ENCODE measurements around the gene FEZF1.
"Not testable (repeated sequence)": the region's sequence is repeated elsewhere in the genome, so short reads cannot be mapped to it uniquely, and the experiment has no call there.

FEZF1 gene

DNA sequence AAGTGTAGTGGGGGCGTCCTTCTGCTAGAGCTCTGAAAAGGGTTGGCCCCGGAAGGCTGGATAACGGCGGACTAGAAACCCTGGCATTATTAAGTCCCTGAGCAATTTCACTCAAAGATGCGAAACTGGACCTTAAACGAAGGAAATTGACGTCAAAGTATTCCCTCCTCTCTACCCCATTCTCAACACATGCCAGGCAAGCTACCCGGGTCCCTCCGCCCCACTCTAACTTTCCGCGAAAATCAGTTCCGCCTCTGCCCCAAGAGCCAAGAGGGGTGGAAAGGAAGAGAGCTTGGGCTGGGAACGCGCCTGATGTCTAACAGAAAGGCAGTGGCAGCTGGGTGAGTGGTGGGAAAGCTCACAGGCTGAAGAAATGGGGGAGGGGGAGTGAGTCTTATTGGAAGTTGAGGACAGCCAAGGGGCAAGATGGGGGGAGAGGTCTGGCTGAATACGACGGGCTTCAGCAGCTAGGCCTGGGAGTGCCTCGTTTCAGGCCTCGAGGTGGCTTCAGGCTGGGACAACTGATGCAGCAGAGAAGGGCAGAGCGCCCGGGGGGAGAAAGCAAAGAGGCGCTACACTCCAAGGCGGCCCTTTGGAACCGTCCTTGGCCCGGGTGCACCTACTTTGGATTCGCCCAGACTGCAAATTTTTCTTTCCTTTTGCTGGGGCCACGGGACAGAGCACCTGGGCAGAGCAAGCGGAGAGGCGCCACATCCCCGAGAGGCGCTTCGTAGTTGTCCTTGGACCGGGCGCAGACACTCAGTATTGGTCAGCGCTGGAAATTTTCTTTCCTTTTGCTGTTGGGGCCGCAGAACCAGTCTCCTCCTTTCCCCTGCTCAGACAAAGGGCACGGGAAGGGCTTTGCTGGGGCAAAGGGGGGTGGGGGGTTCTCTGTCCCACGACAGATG lies 2.0 kb upstream of the FEZF1 start:
- no peak for DNase-seq

- no peak for DNase-seq
Measured at GRCh38 chr7:122305475-122306319, 1.1 kb upstream of the FEZF1 start.

GRCh38 chr7:122304996-122305421 lies 459 bp upstream of the FEZF1 start:
- peak; percentile 53 for DNase-seq

GRCh38 chr7:122303531-122304318 lies 825 bp downstream of the FEZF1 start:
- DNase-seq = no peak

DNA sequence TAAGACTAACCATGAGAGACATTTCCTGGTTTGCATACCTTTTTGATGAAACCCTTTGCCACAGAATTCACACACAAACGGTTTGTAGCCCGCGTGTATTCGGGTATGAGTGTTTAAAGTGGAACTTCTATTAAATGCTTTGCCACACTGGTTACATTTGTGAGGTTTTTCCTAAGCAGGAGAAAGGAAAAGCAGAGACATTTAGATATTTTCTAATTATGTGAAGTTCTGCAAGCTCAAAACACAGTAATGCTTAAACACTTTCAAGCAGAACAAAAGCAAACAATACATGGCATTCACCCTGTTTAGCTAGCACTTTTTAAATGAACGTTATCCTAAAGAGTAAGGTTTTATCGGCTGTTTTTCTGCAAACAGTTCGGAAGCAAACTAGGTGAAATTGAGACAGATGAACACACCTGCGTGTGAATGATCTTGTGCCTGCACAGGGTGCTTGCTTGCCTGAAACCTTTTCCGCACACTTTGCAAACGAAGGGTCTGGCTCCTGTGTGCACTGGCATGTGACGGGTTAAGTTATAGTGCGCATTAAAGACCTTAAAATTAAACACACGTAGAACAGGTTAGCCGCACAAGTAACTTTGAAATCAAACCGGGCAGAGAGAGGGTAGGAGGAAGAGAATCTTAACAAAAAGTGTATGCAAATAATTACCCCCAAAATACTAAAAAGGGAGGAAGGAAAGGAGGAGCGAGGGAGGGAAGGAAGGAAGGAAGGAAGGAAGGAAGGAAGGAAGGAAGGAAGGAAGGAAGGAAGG lies 1.6 kb downstream of the FEZF1 start:
- peak; percentile 40 for DNase-seq

GRCh38 chr7:122301858-122302760 lies 2.4 kb downstream of the FEZF1 start:
- peak; percentile 39 for DNase-seq

DNA sequence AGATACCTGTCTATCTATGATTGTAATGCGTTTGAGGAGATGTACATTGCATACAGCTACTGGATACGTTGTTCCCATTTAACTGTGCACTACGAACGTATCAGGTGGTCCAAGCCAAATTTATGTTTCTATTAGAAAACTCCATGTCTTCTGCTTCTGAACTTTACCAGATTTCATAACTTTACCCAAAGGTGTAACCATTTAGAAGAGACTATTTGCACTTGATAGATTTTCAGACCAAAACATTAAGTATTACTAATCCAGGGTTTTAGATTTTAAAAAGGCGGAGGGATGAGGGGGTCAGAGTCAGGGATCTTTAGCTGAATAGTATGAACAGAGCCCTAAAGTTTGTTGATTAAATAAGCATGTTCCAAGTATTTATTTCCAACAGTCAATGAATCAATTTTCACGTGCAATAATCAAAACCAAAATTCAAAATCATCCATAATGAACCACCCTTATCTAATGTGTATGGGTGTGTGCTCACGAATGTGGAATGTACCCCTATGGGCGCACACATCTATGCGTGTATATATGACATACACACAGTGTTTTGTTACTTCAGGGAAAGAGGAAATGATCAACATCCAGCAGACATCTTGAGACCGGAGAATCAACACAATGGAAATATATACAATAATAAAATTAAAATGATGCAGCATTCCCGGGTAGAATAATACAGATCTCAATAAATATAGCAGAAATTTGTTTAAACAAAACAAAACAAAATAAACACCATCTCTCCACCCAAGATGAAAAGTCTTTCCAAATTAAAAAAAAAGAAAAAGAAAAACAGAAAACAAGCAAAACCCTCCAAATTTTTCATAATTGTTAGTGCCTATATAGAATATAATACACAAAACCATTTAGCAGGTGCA lies 3.4 kb downstream of the FEZF1 start:
- no peak for DNase-seq

DNA sequence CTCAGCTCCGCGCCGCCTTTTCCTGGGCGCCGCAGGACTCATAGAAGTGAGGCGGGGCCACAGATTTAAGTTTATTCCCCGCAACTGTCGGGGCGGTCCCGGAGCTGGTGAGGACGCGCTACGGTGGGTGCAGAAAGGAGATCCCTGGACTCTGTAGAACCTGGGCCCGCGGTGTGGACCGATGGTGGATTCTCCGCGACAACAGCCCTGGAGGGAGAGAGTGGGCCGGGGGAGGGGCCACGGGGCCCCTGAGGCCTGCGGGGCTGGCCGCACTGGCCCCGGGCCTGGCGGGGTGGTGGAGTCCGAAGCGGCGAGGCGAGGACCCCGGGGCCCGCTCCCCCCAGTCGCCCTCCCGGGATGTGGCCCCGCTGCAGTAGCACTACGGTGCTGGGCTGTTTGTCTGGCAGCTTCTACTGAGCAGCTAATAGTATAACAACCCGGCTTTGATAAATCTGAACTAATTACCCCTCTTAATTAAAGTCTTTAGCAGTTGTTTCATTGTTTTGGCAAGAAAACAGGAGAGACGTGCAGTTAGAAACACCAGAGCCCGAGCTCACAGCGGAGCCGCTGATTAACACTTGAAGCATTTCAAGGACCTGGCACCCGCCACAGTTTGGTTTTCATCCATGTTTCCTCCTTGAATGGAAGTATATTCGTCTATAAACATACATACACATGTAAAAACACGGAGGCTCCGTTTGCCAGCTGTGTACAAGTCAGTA lies 4.2 kb downstream of the FEZF1 start:
- peak; percentile 52 for DNase-seq

DNA sequence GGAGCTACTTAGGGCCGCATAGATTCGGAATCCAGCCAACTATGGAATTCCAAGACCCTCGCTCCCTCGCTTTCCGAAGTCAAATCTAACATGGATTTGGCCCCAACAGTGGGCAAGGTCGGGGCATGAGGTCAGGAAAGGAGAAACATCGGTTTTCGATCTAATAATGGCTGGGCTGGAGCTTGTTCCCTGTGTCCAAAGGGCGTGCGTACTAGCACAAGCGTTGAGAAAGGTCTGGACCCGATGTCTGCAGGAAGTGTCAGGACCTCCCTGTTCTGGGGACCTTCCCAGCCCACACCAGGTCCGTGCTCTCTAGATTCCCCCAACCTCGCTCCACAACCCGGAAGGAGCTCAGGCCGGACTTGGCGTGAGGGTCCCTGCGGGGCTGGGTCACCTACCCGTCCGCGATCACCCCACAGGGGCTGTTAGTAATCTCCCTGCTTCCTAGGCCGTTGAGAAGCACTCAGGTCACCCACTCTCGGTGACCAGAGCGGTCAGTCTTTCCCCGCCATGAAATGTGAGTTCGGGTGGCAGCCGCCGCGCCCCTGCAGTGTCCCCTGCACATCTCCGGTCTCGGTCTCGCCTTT lies 4.8 kb downstream of the FEZF1 start:
- no peak for DNase-seq

DNA sequence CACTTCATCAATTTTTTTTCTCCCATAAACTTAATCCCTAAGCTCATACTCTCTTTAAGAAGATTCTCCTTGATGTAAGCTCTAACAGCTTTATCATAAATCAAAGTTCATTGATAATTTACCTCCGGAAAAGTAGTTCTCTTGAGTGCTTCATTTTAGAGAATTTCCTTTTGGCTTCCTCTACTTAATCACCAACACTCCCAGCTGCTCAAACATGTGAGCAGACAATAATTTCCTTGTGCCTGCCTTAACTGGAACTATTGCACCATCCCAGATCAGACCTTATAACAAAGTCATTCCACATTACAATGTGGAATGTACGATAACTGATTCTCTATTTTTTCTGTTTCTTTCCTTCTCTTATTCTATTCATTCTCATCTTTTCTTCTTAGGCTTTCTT lies 5.9 kb downstream of the FEZF1 start:
- no peak for DNase-seq

- DNase-seq = no peak
Measured at GRCh38 chr7:122298131-122298530, 6.4 kb downstream of the FEZF1 start.

- no peak for DNase-seq
Measured at GRCh38 chr7:122291189-122291588, 13.4 kb downstream of the FEZF1 start.

DNA sequence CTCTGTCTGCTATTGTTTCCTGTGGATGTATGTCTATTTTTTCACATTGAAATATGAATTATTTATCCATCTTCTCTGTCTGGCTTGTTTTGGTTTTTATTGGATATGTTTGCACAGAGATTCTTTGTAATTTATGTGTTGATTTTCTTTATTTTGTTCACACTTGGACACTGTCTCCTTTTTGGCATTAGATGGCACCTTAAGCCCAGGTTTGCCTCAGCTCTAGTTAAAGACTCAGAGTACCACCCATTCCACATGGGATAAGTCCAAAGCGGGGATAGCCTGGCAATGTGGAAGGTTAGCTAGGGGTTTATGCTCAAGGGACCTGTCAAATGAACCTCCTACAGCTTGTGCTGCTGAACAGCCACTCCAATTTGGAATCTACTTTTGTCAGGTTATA lies 14.1 kb downstream of the FEZF1 start:
- DNase-seq = no peak

GRCh38 chr7:122289426-122289825 lies 15.1 kb downstream of the FEZF1 start:
- DNase-seq = no peak

DNA sequence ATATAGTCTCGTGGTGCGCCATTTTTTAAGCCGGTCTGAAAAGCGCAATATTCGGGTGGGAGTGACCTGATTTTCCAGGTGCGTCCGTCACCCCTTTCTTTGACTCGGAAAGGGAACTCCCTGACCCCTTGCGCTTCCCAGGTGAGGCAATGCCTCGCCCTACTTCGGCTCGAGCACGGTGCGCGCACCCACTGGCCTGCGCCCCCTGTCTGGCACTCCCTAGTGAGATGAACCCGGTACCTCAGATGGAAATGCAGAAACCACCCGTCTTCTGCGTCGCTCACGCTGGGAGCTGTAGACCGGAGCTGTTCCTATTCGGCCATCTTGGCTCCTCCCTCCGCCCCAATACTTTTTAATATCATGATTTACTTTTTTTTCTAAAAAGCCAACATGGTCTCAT lies 19.9 kb downstream of the FEZF1 start:
- DNase-seq = not testable (repeated sequence)

DNA sequence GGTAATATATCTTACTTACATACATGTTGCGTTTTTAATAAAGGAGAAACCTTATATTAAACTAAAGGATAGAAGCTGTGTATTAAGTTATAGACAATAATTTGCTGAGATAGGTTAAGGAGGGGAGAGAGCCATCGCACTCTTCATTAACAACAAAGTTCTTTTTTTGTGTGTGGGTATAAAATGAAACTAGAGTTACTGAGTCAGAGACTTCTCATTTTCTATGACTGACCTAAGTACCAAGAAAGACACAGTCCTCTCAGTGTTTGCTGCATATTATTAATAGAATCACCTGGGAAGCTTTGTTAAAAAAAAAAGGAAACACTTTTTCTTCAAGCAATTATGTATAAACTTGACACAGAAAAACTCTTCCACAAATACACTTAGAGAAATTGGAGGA lies 31.4 kb downstream of the FEZF1 start:
- no peak for DNase-seq

DNA sequence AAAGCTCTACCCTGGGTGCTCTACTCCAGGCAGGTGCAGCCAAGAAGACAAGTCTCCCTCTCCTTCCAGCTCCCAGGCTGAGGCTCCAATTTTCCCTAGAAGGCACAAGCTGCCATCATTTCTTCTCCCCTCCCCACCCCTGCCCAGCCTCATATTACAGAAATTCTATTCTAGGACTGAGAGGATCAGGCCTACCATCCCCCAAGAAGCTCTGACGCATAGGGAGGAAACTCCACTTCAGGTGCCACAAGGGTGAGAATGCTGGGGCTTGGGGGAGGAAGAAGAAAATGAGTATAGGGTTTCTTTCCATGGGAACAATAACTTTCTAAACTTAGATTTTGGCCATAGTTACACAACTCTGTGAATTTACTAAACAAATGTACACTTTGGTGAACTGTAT lies 35.3 kb downstream of the FEZF1 start:
- DNase-seq = no peak

GRCh38 chr7:122268101-122268500 lies 36.4 kb downstream of the FEZF1 start:
- DNase-seq = no peak

DNA sequence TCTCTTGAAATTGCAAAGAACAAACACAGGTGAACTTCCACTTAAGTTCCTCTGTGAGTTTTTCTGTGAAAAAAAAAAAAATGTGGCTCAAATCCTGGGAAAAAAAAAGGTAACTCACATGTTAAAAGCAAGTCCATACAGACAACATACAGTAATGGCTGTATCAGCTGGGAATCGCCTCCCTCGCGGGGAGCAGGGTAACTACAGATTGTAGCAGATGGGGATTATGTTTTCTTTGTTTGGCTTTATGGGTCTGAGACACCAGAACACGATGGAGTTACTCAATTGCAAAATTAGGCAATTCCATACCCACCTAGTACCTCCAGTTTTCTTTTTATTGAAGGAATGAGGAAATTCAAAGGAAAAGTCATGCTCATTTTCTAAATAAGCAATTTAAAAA lies 42.3 kb downstream of the FEZF1 start:
- no peak for DNase-seq

Data from NCI-H2029 treated with DMSO at 0.1 percent for 48 hours (cell line).